MCF 10A (cell line): ENCODE data around the gene FBRSL1. TPM values are rescaled to one million over a fixed set of nuclear protein-coding genes. Genes with fewer than 3 reads are reported as not detected.
A peak's percentile ranks its signal among the peaks of the same experiment; 100 is the strongest.

Source experiments
- BruUV-seq: library from RNA; stranded (reverse); fragments of 400-500 nt; replicated peaks from 2 replicates; lab custom pipeline; 2021; lab: Mats Ljungman, UMichigan
- CTCF ChIA-PET: fragments of 300-600 bp; sonication (Branson Sonifier 250); formaldehyde crosslinking; extraction: SDS; loops from one replicate; lab custom pipeline; 2021; ENCODE audit warnings: antibody characterized with exemption, inconsistent platforms; lab: Yijun Ruan, JAX
- POLR2A ChIA-PET: fragments of 300-600, 350-650 bp; sonication (Branson Sonifier 250); formaldehyde crosslinking; extraction: SDS; loops from one replicate; lab custom pipeline; 2020; ENCODE audit warnings: antibody characterized with exemption, inconsistent platforms; lab: Yijun Ruan, JAX
- DNase-seq: peaks from one replicate; pipeline ENCODE4 v3.0.0-alpha.2; 2018; ENCODE audit not compliant: unreplicated experiment
- H3K27ac Mint-ChIP-seq: one replicate; pipeline ENCODE4 v1.8.0; 2022; ENCODE audit warnings: mild to moderate bottlenecking, low read depth, mixed read lengths; ENCODE audit not compliant: unreplicated experiment
- H3K27me3 Mint-ChIP-seq: one replicate; pipeline ENCODE4 v1.8.0; 2022; ENCODE audit warnings: mixed read lengths; ENCODE audit not compliant: insufficient read depth, unreplicated experiment
- H3K36me3 Mint-ChIP-seq: one replicate; pipeline ENCODE4 v1.8.0; 2022; ENCODE audit warnings: mild to moderate bottlenecking, moderate library complexity, mixed read lengths; ENCODE audit not compliant: insufficient read depth, unreplicated experiment
- H3K4me1 Mint-ChIP-seq: one replicate; pipeline ENCODE4 v1.8.0; 2022; ENCODE audit warnings: mixed read lengths; ENCODE audit not compliant: insufficient read depth, unreplicated experiment
- H3K4me3 Mint-ChIP-seq: one replicate; pipeline ENCODE4 v1.8.0; 2022; ENCODE audit warnings: mild to moderate bottlenecking, moderate library complexity, mixed read lengths; ENCODE audit not compliant: unreplicated experiment
- H3K9me3 Mint-ChIP-seq: one replicate; pipeline ENCODE4 v1.8.0; 2022; ENCODE audit warnings: mixed read lengths; ENCODE audit not compliant: unreplicated experiment
- CTCF ChIP-seq: fragments of 200-600 bp; IDR thresholded peaks from one replicate; pipeline ENCODE4 v1.8.0; 2022; ENCODE audit warnings: antibody characterized with exemption, mild to moderate bottlenecking; ENCODE audit not compliant: unreplicated experiment
- intact Hi-C: fragments of 100-400 bp; cut with micrococcal nuclease; formaldehyde crosslinking; loops from 2 replicates; pipeline ENCODE4 v1.14.1; 2022
- total RNA-seq: library from RNA; stranded (reverse); gene quantifications from 2 replicates; pipeline ENCODE4 v1.2.3, GENCODE V29; 2022

The FBRSL1 gene
- total RNA-seq, 1 experiment from 2014 or later, result 47.4 TPM

- POLR2A ChIA-PET, result no interaction called here
- BruUV-seq, result no TSS peak
- no peaks in the 10 kb centered on the region for H3K27me3 Mint-ChIP-seq
Measured at GRCh38 chr12:132522592-132523380, 32.8 kb downstream of the FBRSL1 start.

GRCh38 chr12:132523576-132524331 lies 33.8 kb downstream of the FBRSL1 start:
- H3K36me3 Mint-ChIP-seq, result peaks cover 1% of the 10 kb centered on the region
- no TSS peak for BruUV-seq
- H3K4me1 Mint-ChIP-seq, result peaks cover 6% of the 10 kb centered on the region
- peak overlapping the region; percentile 53 for H3K4me3 Mint-ChIP-seq
- DNase-seq, result peak; percentile 66
- ChIA-PET CTCF (interaction anchor here (0.5 to 2.0 kb wide), 6 partner anchors 9 to 424 kb away, joined by 3 to 11 read pairs (median 3); no protein-coding TSS in a partner anchor), POLR2A (no interaction called here)
- peaks cover 4% of the 10 kb centered on the region for H3K9me3 Mint-ChIP-seq
- intact Hi-C loops, result loop anchor here (1.0 to 2.0 kb wide), 3 partner anchors 33 to 109 kb away; partner anchors contain the start of gene FBRSL1
- no peak overlapping the region for H3K27ac Mint-ChIP-seq
- no peaks in the 10 kb centered on the region for H3K27me3 Mint-ChIP-seq
- peak; percentile 59 for TF ChIP-seq CTCF

More at GRCh38 chr12:132522592-132523380, 32.8 kb downstream of the FBRSL1 start:
- no peak for DNase-seq
- TF ChIP-seq CTCF, result no peak
- intact Hi-C loops, result no loop called here
- Mint-ChIP-seq H3K4me3 (no peak overlapping the region), H3K4me1 (peaks cover 12% of the 10 kb centered on the region), H3K9me3 (peaks cover 14% of the 10 kb centered on the region), H3K36me3 (peaks cover 7% of the 10 kb centered on the region), H3K27ac (no peak overlapping the region)
- CTCF ChIA-PET, result interaction anchor here (0.7 to 2.0 kb wide), 2 partner anchors 31 to 107 kb away, joined by 4 to 11 read pairs; no protein-coding TSS in a partner anchor

- POLR2A ChIA-PET, result interaction anchor here (0.9 kb wide), 1 partner anchor 94 kb away, joined by 3 read pairs; no protein-coding TSS in a partner anchor
- no peak for TF ChIP-seq CTCF
- Mint-ChIP-seq H3K9me3 (no peaks in the 10 kb centered on the region), H3K27ac (no peak overlapping the region), H3K4me1 (peaks cover 6% of the 10 kb centered on the region), H3K27me3 (no peaks in the 10 kb centered on the region), H3K4me3 (peak overlapping the region; percentile 40), H3K36me3 (no peaks in the 10 kb centered on the region)
- DNase-seq, result peak; percentile 97
- intact Hi-C loops, result loop anchor here (1.0 to 2.0 kb wide), 3 partner anchors 34 to 110 kb away; partner anchors contain the start of gene FBRSL1
- no TSS peak for BruUV-seq
- CTCF ChIA-PET, result interaction anchor here (0.5 to 1.0 kb wide), 3 partner anchors 14 to 144 kb away, joined by 3 to 4 read pairs (median 3); no protein-coding TSS in a partner anchor
Measured at GRCh38 chr12:132524405-132524804, 34.5 kb downstream of the FBRSL1 start.
